Measurements from ENCODE around the gene NPC2.

DNA sequence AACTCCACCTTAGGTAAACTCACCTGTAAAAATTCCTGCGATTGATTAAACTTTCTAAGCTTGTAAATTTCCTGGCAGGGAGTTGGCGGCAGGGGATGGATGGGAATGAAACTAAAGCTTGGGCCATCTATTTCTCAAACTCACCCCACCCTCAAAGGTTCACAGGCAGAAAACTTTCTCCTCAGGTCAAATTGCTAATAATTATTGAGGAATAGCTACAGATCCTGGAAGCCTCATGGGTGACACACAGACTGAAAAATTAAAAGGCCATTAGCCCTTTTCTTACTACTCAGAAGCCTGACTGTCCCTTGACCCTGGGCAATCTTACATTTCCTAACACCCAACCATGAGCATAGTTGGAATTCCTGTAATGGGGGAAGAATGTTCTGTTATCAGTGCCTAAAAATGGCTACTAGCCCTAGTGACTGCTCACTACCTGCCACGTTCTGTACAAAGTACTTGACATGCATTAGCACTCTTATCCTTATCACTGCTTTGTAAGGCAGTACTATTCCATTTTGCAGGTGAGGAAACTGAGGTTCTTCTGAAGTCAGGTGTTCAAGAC is 54.7 kb downstream of the NPC2 start:
- no peak for TF ChIP-seq POLR2A (IDR thresholded peaks at IDR 0.05; ENCODE audit: low read length)
- no peak for TF ChIP-seq GATA1 (IDR thresholded peaks at IDR 0.05; ENCODE audit: low read depth, low read length)

All from erythroblast (primary cell).